ENCODE data around the gene DNASE1L3.
"Not testable (repeated sequence)": the region's sequence is repeated elsewhere in the genome, so short reads cannot be mapped to it uniquely, and the experiment has no call there.

DNASE1L3 gene

GRCh38 chr3:58236527-58237237 lies 25.9 kb upstream of the DNASE1L3 start:
- DNase-seq (ENCODE audit: low read depth), result no peak

GRCh38 chr3:58235970-58236369 lies 25.2 kb upstream of the DNASE1L3 start:
- no peak for DNase-seq (ENCODE audit: low read depth)

- DNase-seq (ENCODE audit: low read depth), result peak; percentile 41
Observed at GRCh38 chr3:58234516-58234931, 23.8 kb upstream of the DNASE1L3 start.

GRCh38 chr3:58231666-58232065 lies 20.9 kb upstream of the DNASE1L3 start:
- no peak for DNase-seq (ENCODE audit: low read depth)

GRCh38 chr3:58230876-58231552 lies 20.2 kb upstream of the DNASE1L3 start:
- DNase-seq (ENCODE audit: low read depth), result no peak

GRCh38 chr3:58227933-58228332 lies 17.2 kb upstream of the DNASE1L3 start:
- not testable (repeated sequence) for DNase-seq (ENCODE audit: low read depth)

GRCh38 chr3:58223855-58224254 lies 13.1 kb upstream of the DNASE1L3 start:
- DNase-seq (ENCODE audit: low read depth), result no peak

GRCh38 chr3:58222161-58222724 lies 11.5 kb upstream of the DNASE1L3 start:
- no peak for DNase-seq (ENCODE audit: low read depth)

GRCh38 chr3:58218904-58219303 lies 8.1 kb upstream of the DNASE1L3 start:
- no peak for DNase-seq (ENCODE audit: low read depth)

GRCh38 chr3:58217209-58217811 lies 6.5 kb upstream of the DNASE1L3 start:
- peak; percentile 53 for DNase-seq (ENCODE audit: low read depth)

- no peak for DNase-seq (ENCODE audit: low read depth)
Observed at GRCh38 chr3:58216496-58217195, 5.9 kb upstream of the DNASE1L3 start.

- DNase-seq (ENCODE audit: low read depth), result no peak
Observed at GRCh38 chr3:58215317-58216025, 4.7 kb upstream of the DNASE1L3 start.

GRCh38 chr3:58214484-58215316 lies 3.9 kb upstream of the DNASE1L3 start:
- peak; percentile 47 for DNase-seq (ENCODE audit: low read depth)

- no peak for DNase-seq (ENCODE audit: low read depth)
Observed at GRCh38 chr3:58209933-58210332, 839 bp downstream of the DNASE1L3 start.

- no peak for DNase-seq (ENCODE audit: low read depth)
Observed at GRCh38 chr3:58207954-58208353, 2.8 kb downstream of the DNASE1L3 start.

GRCh38 chr3:58206406-58207011 lies 4.3 kb downstream of the DNASE1L3 start:
- peak; percentile 37 for DNase-seq (ENCODE audit: low read depth)

- DNase-seq (ENCODE audit: low read depth), result no peak
Observed at GRCh38 chr3:58205981-58206380, 4.8 kb downstream of the DNASE1L3 start.

GRCh38 chr3:58204720-58205119 lies 6.1 kb downstream of the DNASE1L3 start:
- no peak for DNase-seq (ENCODE audit: low read depth)

GRCh38 chr3:58203541-58203940 lies 7.2 kb downstream of the DNASE1L3 start:
- no peak for DNase-seq (ENCODE audit: low read depth)

GRCh38 chr3:58202917-58203360 lies 7.8 kb downstream of the DNASE1L3 start:
- DNase-seq (ENCODE audit: low read depth), result no peak
